ENCODE data around the gene SPAG16. TPM values are rescaled to one million over a fixed set of nuclear protein-coding genes. Genes with fewer than 3 reads are reported as not detected.
"Not testable (repeated sequence)": the region's sequence is repeated elsewhere in the genome, so short reads cannot be mapped to it uniquely, and the experiment has no call there.

SPAG16 gene
- total RNA-seq, 2 donors from 2014 or later: 15.5 to 22.8 TPM

GRCh38 chr2:213679894-213680293 lies 395.6 kb downstream of the SPAG16 start:
- no peaks in the 10 kb centered on the region for H3K36me3 ChIP-seq (replicated peaks in 1 of 2; ENCODE audit: insufficient read depth in 1 of 2, low read depth in 2 of 2)
- no peak for TF ChIP-seq POLR2A (IDR thresholded peaks at IDR 0.05)
- TF ChIP-seq CTCF (IDR thresholded peaks at IDR 0.05): no peak
- H3K4me3 ChIP-seq: no peak overlapping the region
- DNase-seq: no peak
- no peak overlapping the region for H3K27ac ChIP-seq
- WGBS, 2 donors: 33 to 56% methylated on average over 1 of the region's 1 CpG
- no peaks in the 10 kb centered on the region for H3K4me1 ChIP-seq
- ATAC-seq: no peak
- intact Hi-C loops (cut with DNase I): no loop called here
- H3K27me3 ChIP-seq: no peaks in the 10 kb centered on the region
- H3K9me3 ChIP-seq: no peaks in the 10 kb centered on the region

GRCh38 chr2:213682276-213682675 lies 398.0 kb downstream of the SPAG16 start:
- no peaks in the 10 kb centered on the region for H3K36me3 ChIP-seq (replicated peaks in 1 of 2; ENCODE audit: insufficient read depth in 1 of 2, low read depth in 2 of 2)
- H3K4me1 ChIP-seq: no peaks in the 10 kb centered on the region
- no peak overlapping the region for H3K4me3 ChIP-seq
- H3K9me3 ChIP-seq: no peaks in the 10 kb centered on the region
- ATAC-seq (no peak), DNase-seq (no peak)
- no peaks in the 10 kb centered on the region for H3K27me3 ChIP-seq
- no peak for TF ChIP-seq POLR2A (IDR thresholded peaks at IDR 0.05)
- TF ChIP-seq CTCF (IDR thresholded peaks at IDR 0.05): no peak
- no peak overlapping the region for H3K27ac ChIP-seq
- 70 to 71% methylated on average over 2 of the region's 2 CpGs for WGBS, 2 donors
- intact Hi-C loops (cut with DNase I): no loop called here

DNA sequence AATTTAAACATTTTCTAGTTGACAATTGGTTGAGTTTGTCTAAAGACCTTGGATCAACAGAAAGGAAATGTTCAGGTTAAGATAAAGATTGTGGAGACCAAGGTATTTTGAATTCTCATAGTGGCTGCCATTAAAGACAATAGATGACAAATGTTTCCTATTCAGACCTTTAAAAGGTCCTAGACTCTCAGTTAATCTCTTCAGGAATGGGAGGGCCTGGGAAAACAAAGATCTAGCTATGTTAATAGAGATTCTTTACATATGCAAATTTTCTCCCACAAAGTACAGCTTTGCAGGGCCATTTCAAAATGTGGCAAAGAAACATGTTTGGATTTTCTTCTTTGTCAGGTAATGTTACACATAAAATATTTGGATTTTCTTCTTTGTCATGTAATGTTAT lies 403.9 kb downstream of the SPAG16 start:
- H3K4me3 ChIP-seq: no peak overlapping the region
- no peaks in the 10 kb centered on the region for H3K4me1 ChIP-seq
- ATAC-seq (no peak), DNase-seq (no peak)
- H3K36me3 ChIP-seq (replicated peaks in 1 of 2; ENCODE audit: insufficient read depth in 1 of 2, low read depth in 2 of 2): no peaks in the 10 kb centered on the region
- TF ChIP-seq CTCF (IDR thresholded peaks at IDR 0.05) (no peak), POLR2A (IDR thresholded peaks at IDR 0.05) (no peak)
- intact Hi-C loops (cut with DNase I): no loop called here
- H3K27ac ChIP-seq: no peak overlapping the region
- H3K9me3 ChIP-seq: no peaks in the 10 kb centered on the region
- no peaks in the 10 kb centered on the region for H3K27me3 ChIP-seq

- H3K4me3 ChIP-seq; H3K4me1 ChIP-seq; H3K27me3 ChIP-seq; H3K27ac ChIP-seq; ATAC-seq; H3K9me3 ChIP-seq; H3K36me3 ChIP-seq (replicated peaks in 1 of 2; ENCODE audit: insufficient read depth in 1 of 2, low read depth in 2 of 2); intact Hi-C loops (cut with DNase I); DNase-seq: not testable (repeated sequence)
- 62 to 81% methylated on average over 3 of the region's 3 CpGs for WGBS, 2 donors
Observed at GRCh38 chr2:213688825-213689224, 404.6 kb downstream of the SPAG16 start.

DNA sequence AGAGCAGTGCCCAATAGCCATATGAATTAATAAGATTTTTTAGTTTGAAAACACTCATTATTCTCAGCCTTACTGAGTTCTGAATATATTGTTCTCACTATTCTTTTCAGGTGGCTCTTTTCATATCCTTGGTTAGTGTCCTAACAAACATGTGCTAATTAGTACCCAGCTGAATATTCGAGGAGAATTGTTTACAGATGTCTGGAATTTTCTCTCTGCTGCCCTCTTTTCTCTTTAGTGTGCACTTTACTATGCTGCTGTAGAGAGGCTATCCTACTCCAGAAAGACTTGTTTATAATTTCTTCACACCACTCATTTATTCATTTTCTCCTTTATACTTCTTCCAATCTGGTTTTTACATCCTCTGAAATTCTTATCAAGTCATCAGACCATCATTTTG lies 405.3 kb downstream of the SPAG16 start:
- intact Hi-C loops (cut with DNase I): no loop called here
- Histone ChIP-seq H3K36me3 (replicated peaks in 1 of 2; ENCODE audit: insufficient read depth in 1 of 2, low read depth in 2 of 2) (no peaks in the 10 kb centered on the region), H3K9me3 (no peaks in the 10 kb centered on the region), H3K27ac (no peak overlapping the region), H3K4me1 (no peaks in the 10 kb centered on the region), H3K4me3 (no peak overlapping the region), H3K27me3 (no peaks in the 10 kb centered on the region)
- DNase-seq (no peak), ATAC-seq (no peak)
- 25 to 52% methylated on average over 1 of the region's 1 CpG for WGBS, 2 donors
- TF ChIP-seq POLR2A (IDR thresholded peaks at IDR 0.05) (no peak), CTCF (IDR thresholded peaks at IDR 0.05) (no peak)

Measured in body of pancreas (tissue), 4 donors.